ENCODE results near the gene MEDAG.

Gene MEDAG

DNA sequence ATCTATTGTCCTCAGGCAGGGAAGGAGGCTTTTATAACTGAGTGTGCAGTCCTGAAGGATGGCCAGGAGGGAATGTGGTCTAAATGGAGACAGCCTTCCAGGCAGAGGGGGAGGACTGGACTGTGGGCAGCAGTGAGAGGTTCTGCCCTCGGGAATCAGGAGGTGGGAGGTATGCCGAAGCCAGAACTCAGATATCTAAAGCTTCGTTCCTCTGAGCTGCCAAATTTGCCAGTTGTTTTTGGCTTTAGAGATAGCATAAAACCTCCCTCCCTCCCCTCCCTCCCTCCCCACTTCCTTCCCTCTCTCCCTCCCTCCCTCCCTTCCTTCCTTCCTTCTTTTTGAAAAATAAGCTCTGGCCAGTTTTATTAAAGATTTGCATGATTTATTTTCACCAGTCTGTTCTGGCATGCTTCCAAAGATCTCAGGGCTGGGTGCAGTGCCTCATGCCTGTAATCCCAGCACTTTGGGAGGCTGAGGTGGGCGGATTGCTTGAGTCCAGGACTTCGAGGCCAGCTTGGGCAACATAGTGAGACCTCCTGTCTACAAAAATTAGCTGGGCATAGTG is 2.4 kb downstream of the MEDAG start:
- DNase-seq, result no peak

DNA sequence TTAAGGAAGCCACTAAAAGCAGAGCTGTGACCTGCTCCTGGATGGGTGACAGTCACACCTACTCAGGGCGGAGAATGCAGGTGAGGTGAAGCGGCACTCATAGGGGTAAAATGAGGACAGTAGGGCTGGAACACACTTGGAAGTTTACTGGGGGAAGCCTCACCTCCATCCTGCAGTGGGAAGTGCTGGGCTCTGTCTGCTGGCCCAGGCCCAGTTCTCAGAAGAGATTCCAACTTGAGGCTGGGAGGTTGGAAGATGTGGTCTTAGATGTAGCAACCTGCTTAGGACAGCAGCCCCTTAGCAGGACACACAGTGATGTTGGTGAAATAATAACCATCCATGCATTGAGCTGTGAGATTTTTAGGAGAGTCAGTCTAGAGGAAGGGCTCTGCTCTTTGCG is 4.6 kb downstream of the MEDAG start:
- no peak for DNase-seq

DNA sequence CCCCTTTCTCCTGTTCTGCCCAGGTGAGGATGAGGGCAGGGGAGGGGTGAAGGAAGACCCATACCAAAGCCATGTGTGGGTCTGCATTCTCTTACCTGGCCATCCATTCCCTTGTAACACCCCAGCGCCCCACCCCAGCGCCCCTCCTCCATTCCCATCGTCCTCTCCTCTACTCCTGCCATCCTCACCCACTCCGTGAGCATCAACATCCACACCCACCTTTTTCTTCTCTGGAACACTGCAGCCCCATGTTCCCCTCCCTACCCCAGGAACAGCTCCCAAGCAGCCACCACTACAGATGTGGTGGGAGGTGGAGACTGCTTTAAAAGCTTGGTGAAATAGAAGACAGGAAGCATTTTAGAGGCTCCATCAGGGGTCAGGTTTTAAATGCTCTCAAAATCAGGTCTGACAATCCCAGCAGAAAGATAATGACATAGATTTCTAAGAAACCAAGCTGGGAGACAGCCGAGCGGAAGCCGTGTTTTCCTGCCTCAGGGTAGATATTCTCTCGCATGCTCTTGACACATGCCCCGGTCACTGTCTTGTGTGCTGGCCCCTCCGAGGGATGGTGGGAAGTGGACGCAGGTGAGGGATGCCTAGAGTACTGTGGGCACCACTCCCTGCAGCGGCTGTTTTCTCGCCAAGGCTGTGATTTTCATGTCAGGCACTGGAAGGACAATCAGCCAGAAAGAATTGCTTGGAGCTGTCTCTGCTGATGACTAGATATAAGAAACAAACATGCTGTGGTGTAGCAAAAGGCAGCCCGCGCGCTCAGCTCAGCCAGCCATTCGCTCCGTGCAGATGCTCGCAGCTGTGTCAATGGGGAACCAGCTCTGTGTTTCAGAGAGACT is 9.8 kb downstream of the MEDAG start:
- DNase-seq, result no peak

DNA sequence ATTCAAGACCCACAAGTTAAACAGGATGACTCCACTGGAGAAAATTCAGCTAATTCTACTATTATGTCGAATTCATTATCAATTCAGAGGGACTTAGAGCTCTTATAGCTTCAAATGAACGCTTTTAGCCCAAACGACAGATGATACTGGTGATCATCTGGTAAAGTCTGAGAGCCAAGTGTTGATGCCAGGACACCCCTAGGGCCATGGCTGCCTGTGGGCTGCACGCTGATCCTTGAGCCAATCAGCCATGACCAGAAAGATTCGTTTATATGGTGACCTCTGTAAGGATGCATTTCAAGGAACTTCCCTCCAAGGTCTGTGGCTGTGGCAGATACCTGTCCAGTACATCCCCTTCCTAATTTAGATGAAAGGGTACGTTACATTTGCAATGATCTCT is 10.9 kb downstream of the MEDAG start:
- DNase-seq, result no peak

DNA sequence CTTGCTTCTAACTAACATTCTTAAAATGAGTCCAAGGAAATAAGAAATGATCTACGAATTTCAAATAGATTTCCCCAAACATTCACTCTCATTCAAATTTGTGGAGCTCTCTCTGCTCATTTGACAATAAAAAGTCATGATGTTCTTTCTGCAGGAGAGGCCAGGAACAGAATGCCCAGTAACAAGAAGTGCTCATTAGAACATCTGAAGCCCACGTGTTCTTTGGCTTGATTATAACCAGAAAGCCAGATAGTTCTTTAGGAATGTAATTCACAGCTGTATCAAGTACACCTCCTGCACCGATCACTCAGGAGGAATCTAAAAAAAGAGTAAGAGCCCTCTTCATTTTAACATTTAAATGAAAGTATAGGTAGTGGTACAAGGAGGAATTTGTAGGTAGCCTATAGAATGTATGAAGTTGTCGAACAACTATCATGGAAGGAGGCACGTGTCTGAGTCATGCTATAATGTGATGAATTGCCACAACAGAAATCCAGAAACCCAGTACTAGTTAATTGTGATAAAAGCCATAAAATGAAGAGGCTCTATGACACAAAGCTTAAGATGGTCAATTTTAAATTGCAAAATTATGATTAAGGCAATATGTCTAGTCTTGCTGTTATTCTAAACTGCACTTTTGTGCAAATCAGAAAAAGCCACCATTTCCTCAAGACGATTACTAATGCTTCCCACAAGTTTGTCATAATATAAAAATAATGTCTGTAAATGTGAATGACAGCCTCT is 12.8 kb downstream of the MEDAG start:
- no peak for DNase-seq

DNA sequence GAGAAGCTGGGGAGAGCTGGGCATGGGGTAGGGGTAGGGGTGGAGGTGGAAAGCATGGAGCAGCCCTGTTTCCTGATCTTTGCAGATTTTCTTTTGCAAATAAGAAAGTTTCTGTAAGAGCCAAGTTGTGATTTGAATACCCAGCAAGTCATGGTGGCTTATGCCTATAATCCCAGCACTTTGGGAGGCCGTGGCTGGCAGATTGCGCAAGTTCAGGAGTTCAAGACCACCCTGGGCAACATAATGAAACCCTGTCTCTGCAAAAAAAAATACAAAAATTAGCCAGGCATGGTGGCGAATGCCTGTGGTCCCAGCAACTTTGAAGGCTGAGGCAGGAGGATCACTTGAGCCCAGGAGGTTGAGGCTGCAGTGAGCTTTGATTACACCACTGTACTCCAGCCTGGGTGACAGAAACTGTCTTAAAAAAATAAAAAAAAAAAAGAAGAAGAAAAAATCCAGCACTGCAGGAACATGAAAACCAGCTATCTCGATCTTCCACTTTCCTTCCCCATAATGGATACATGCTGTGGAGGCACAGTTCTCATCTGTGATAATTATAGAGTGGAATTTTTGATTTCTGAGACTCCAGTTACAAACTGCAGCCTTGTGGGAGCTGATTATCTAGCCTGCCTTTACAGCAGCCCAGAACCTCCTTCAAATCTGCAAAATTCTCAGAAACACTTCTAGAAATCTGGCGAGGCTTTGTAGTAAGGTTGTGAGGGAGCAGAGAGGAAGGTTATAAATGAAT is 14.3 kb downstream of the MEDAG start:
- DNase-seq, result no peak

DNA sequence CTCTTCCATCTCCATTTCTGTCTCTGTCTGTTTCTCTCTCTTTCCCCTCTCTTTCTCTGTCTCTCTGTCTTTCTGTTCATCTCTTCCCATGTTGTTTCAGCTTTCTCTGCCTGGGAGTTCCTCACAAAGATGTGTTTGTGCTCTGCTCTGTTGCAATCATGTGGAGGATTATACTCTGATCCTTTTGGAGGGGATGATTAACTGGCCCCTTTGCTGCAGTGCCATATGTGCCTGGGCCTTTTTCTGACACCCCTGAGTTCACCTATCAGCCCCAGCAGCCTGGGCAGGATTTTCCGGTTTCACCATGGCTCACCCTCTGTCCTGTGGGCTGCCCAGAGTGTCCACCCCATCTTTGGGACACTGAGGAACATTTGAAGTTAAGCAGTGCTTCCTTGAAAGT is 17.3 kb downstream of the MEDAG start:
- DNase-seq, result no peak

DNA sequence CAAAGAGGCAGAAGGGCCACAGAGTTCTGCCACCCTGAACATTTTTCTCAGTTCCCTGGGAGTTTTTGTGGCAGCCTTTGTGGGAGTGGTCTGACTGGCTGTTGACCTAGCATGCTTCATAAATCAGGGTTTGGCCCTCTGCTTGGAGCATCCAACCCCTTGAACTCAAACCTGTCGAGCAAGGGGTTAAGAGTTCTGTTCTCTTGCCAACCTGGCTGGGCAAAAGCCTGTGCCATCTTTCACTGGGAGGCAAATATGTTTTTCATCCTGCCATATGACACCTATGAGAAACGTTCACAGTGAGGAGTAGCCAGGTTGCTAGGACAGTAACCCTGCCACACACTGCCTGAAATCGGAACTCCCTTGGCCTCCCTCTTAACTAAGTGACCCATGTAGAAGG is 18.6 kb downstream of the MEDAG start:
- no peak for DNase-seq

DNA sequence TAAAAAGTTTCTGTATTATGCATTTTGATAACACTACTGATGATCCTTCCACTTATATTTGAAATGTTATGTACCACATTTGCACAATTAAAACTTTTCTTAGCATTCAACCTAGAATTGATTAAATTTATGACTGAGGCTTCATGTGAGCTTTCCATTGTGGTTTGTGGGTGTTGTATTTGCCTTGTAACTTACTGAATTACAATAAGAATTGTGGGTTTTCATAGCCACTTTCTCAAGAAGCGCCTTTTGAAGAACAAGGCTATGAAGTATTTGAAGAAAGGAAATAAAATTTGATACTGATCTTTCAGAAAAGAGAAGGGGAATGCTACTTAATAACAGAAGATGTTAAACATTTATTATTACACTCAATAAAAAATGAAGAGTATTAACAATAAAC is 19.4 kb downstream of the MEDAG start:
- no peak for DNase-seq

DNA sequence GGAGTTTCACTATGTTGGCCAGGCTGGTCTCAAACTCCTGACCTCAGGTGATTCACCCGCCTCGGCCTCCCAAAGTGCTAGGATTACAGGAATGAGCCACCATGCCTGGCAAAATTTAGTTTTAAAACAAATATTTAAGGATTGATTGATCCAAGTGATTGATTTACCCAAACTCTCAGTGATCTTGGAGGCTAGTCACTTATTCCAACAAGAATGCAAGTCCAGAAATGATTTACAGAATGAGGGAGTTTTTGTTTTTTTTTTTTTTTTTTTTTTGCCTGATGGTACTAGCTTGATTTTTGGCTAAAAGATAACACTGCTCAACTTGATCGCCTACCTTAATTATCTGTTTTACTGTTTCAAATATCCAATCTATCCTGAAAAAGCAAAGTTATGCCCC is 20.7 kb downstream of the MEDAG start:
- no peak for DNase-seq

DNA sequence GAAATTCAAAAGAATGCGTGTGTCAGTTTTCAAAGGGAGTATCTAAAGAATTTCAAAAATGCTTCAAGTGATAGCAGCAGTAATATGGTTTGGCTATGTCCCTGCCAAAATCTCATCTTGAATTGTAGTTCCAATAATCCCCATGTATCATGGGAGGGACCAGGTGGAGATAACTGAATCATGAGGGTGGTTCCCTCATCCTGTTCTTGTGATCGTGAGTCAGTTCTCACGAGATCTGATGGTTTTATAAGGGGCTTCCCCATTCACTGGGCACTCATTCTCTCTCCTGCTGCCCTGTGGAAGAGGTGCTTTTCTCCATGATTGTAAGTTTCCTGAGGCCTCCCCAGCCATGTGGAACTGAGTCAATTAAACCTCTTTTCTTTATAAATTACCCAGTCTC is 21.1 kb downstream of the MEDAG start:
- DNase-seq, result peak in 1 of 2 donors; percentile 16

DNA sequence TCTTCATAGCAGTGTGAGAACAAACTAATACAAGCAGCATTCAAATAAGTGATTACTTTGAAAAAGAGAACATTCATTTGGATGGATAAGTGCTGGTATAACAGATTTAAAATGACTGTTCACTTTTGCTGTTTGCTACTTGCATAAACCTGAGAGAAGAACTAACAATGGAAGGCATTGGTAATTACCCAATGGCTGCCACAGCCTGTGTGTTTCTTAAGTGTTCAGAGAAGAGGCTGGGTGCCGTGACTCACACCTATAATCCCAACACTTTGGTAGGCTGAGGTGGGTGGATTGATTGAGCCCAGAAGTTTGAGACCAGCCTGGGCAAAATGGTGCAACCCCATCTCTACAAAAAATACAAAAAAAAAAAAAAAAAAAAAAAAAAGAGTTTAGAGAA is 21.5 kb downstream of the MEDAG start:
- DNase-seq, result no peak

DNA sequence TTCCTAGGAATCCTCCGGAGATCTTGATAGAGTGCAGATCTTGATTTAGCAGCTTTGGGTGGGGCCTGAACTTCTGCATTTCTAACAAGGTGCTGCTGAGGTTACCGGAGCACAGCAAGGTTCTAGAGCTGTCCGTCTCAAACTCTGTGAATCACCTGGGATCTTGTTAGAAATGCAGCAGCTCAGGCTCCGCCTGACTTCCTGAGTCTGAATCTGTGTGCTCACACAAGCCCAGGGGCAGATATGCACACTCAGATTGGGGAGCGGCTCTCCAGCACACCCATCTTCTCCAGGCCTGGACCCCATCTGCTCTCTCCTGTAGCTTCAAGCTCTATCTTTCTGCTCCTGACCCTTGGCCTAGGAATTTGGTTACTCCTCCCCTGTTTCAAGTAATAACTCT is 22.9 kb downstream of the MEDAG start:
- no peak for DNase-seq

DNA sequence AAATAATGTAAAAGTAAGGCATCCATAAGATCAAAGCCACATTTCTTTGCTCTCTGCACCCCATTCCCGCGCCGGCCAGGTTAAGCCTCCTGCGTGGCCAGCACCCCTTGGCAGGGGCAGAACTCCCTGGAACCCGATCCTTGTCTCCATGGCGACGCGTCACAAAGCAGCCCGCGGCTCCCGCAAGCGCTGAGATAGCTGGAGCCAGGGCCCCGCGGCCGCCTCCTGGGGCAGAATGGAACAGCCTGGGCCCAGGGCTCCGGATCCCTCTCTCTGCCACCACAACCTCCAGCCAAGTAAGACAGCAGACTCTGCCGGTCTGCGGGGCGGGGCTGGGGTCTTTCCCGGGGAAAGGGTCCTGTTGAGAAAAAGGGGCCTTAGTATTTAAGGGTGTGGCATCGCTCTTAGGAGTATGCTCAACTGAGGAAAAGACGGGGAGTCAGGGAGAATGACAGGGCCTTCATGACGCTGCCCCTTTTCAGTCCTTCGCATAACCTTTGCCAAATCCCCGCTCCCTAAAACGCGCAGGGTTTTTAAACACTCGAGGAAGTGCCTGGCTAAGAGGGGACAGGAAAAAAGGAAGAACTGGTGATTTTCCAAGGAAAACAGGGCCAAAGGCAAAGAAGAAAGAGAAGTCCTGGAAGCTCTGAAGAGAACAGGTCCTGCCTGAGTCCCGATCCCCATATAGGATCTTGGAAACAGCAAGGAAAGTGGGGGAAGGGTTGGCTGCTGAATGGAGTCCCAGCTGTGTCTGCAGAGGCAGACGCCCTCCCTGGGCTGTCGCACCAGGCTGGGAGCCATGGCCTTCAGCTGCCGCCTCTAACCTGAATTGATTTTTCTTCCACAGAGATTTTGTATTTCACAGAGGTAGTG is 26.6 kb downstream of the MEDAG start, which contains the start of gene TEX26:
Gene TEX26 (plus strand): TSS at position 176 of the 873 bp plus-strand sequence. CDS start 60 bp downstream, at position 236.
- DNase-seq, result no peak

DNA sequence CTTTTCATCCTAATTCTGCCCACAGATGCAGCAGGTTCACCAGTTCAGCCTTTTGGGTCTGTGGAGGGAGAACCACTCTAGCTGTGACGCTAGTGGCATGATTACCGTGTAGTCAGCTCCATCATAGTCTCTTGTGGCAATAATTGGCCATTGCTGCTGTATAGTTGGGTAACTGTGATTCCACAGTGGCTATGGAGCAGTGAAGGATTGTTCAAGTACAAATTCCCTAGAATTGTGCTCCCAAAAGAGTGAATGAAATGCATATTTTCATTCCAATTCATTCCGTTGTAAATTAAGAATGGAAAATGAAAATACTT is 27.2 kb downstream of the MEDAG start:
- no peak for DNase-seq

DNA sequence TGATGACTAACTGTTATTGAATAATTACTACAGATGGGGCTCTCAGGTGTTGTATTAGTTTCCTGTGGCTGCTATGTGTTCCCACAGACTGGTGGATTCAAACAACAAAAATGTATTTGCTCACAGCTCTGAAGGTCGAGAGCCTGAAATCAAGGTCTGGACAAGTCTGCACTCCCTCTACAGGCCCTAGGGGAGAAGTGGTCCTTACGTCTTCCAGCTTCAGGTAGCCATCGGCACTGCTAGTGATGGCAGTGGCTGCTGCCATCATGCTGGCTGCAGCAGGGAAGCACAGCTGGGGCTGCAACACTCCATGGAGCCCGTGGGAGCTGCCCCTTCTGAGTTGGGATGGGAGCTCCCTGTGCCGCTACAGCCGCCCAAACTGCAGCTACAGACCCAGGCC is 28.3 kb downstream of the MEDAG start:
- DNase-seq, result no peak

DNA sequence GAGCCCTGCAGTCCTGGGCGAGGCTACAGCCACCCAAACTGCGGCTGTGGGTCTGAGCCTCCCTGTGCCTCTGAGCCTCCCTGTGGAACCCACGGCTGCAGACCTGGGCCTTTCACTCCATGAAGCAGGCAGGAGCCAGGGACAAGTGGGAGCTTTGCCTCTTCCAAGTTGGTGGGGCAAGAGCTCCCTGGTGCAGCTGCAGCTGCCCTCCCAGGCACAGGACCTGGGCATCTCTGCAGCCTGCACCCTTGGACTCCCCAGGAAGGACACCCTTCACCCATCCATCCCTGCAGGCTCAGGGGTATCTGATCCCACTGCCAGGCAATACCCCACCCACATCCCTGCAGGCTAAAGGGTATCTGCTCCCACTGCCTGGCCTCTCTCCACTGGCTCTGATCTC is 28.7 kb downstream of the MEDAG start:
- DNase-seq, result no peak

DNA sequence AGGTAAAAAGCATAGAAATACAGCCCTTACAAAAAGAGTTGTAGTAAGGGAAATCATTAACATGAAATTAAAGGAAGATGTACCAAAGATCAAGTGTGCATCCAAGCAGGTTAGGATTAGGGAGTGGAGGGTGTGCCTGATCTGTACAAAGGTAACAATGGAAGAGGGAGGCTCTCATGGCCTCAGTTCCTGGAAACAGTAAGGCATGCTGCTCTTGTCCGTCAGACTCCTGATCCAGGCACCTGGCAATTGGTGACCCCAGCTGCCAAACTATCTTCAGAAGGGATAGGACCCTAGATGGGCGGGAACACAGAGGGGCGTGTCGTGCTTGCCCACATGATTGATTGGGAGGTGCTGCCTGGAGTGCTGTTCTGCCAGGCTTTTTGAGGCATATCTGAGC is 30.9 kb downstream of the MEDAG start:
- DNase-seq, result no peak

DNA sequence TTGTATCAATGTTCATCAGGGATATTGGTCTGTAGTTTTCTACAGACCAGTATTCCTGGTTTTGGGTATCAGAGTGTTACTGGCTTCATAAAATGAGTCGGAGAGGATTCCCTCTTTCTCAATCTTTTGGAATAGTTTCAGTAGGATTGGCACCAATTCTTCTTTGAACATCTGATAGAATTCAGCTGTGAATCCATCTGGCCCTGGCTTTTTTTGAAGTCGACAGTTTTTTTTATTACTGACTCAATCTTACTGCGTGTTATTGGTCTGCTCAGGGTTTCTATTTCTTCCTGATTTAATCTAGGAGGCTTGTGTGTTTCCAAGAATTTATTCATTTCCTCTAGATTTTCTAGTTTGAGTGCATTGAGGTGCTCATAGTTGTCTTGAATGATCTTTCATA is 37.8 kb downstream of the MEDAG start:
- DNase-seq, result no peak

DNA sequence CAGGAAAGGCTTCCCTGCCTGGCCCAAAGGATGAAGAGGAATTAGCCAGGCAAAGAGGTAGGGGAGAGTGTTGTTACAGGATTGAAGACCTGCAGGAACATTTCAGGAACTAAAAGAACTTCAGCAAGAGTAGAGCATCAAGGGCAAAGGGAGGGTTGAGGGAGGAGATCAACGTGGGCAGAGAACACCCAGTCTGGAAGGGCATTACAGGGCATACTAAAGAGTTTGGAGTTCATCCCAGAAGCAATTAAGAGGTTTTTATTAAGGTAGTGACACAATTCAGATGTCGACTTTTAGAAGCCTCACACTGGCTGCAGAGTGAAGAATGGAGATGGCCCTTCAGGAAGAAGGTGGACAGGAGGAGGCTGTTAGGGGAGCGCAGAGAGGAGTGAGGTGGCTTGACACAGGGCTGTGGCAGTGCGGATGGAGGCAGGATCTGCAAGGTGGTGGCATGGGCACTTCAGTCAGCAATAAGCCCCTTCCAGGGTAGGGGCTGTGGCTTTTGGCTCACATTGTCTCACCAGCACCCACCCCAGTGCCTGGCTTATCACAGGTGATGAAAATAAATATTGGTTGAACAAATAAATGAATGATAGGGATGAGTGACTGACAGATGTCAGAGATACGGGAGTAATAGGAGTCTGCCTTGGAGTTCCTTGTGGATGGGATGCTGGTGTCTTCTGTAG is 51.3 kb downstream of the MEDAG start:
- DNase-seq, result no peak

DNA sequence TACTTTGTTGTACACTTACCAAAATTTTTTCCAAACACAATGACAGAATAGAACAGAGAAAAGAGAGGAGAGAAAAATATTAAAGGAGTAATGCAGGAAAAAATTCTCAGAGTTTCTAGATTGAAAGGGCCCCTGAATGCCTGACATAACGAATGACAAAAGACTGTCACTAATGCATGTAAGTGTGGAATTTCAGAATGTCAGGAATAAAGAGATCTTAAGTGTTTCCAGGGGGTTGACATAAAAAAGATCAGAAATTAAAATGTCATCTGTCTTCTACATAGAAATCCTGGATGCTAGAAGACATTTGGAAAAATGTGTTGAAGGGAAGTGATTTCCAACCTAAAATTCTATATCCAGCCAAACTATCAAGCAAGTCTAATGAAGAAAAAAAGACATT is 53.6 kb downstream of the MEDAG start:
- no peak for DNase-seq

DNA sequence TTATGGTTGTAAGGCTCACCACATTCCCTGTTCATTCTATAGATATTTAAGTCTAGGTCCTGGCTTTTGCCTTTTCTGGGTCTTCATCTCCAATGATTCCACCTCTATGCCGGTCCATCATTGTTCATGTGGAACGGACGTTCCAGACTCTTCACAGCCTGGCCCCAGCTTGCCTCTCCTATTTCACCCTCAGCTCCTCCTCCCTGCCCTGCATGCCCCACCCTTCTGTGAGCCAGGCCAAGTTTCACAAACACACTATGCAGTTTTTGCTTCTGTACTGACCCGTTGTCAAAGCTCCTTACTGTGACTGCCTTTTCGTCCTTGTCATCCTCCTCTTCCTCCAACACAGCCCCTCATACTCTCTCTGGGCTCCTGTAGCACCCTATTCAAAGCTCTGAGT is 57.7 kb downstream of the MEDAG start:
- no peak for DNase-seq
